Prostate gland (tissue), 2 donors: ENCODE results near the gene USP11.

Source experiments
- CTCF ChIP-seq, 4 experiments: fragments of 200-600 bp in 2 of 4; fragments of 450-650 bp in 2 of 4; sonication (generic) in 2 of 4; IDR thresholded peaks; 1 replicate in 3 of 4; 2 replicates in 1 of 4; pipeline ENCODE4 v1.5.1; 2016 to 2019; ENCODE audit warnings: antibody characterized with exemption in 4 of 4, mild to moderate bottlenecking in 2 of 4, moderate library complexity in 2 of 4
- POLR2A ChIP-seq: fragments of 450-650 bp; IDR thresholded peaks from one replicate; pipeline ENCODE4 v1.6.1; 2016; ENCODE audit warnings: antibody characterized with exemption, mild to moderate bottlenecking
- POLR2AphosphoS5 ChIP-seq: sonication (generic); formaldehyde crosslinking; IDR thresholded peaks from one replicate; pipeline ENCODE4 v1.6.1; 2017; ENCODE audit warnings: antibody characterized with exemption

- TF ChIP-seq POLR2A, result no peak
- TF ChIP-seq CTCF (IDR thresholded peaks at IDR 0.05), result no peak
- no peak for TF ChIP-seq POLR2AphosphoS5
Observed at GRCh38 chrX:47191331-47191730, 41.5 kb upstream of the USP11 start.
